Gastrocnemius medialis (tissue), 4 donors: ENCODE measurements around the gene CASKIN2. TPM values are rescaled to one million over a fixed set of nuclear protein-coding genes. Genes with fewer than 3 reads are reported as not detected.

ENCODE experiments used
- ATAC-seq, 2 donors: fragments of 150-250 bp; one replicate each; pipeline ENCODE4 v1.9.1; 2016
- DNase-seq, 2 donors: peaks; one replicate each; pipeline ENCODE4 v3.0.0-alpha.2; 2019
- H3K27ac ChIP-seq, 4 donors: fragments of 200-600 bp; sonication (generic); 1 replicate in 1 of 4; 2 replicates in 3 of 4; pipeline ENCODE4 v1.5.1; 2016 to 2018; ENCODE audit warnings: mild to moderate bottlenecking in 2 of 4, moderate library complexity in 1 of 4
- H3K27me3 ChIP-seq, 3 donors: fragments of 200-600 bp; sonication (generic) in 2 of 3; 1 replicate in 1 of 3; 2 replicates in 2 of 3; pipeline versions ENCODE4 v1.5.1 to v1.6.0; 2016 to 2019; ENCODE audit warnings: mild to moderate bottlenecking in 1 of 3, moderate library complexity in 1 of 3
- H3K36me3 ChIP-seq, 2 donors: fragments of 200-600 bp; sonication (generic) in 1 of 2; one replicate each; pipeline ENCODE4 v1.5.1; 2017 to 2018
- H3K4me1 ChIP-seq, 2 donors: fragments of 200-600 bp; sonication (generic) in 1 of 2; one replicate each; pipeline ENCODE4 v1.5.1; 2016 to 2017; ENCODE audit warnings: mild to moderate bottlenecking in 2 of 2
- H3K4me3 ChIP-seq, 4 donors: fragments of 200-600 bp; sonication (generic) in 3 of 4; 1 replicate in 1 of 4; 2 replicates in 3 of 4; pipeline ENCODE4 v1.5.1; 2016 to 2019; ENCODE audit warnings: mild to moderate bottlenecking in 2 of 4
- H3K9me3 ChIP-seq, 3 donors: fragments of 200-600 bp; sonication (generic) in 2 of 3; 1 replicate in 1 of 3; 2 replicates in 2 of 3; pipeline ENCODE4 v1.5.1; 2016 to 2019
- POLR2A ChIP-seq, 2 donors: fragments of 450-650 bp; IDR thresholded peaks; one replicate each; pipeline ENCODE4 v1.6.1; 2017; ENCODE audit warnings: antibody characterized with exemption in 2 of 2, mild to moderate bottlenecking in 2 of 2, moderate library complexity in 2 of 2
- in situ Hi-C, 4 donors: fragments of 200-750 bp; cut with MboI; loops; one replicate each; pipeline versions ENCODE4 v1.15.0 to v1.8.0; 2017; ENCODE audit warnings: low sequenced_read_pairs in 4 of 4
- intact Hi-C: fragments of 100-400 bp; cut with DNase I; formaldehyde crosslinking; loops from one replicate; pipeline ENCODE4 v1.15.1; 2023; ENCODE audit warnings: low total_unique reads
- total RNA-seq, 4 donors: library from RNA; depleted of rRNA; stranded (reverse); fragments of >200 nt; gene quantifications; one replicate each; pipeline versions ENCODE4 v1.1.0 to v1.2.3, GENCODE V29; 2016
- TF ChIP-seq, protein P1 (sequence below), 5 experiments: fragments of 450-650 bp in 3 of 5; fragments of 200-600 bp in 2 of 5; sonication (generic) in 2 of 5; IDR thresholded peaks in 4 of 5; conservative IDR thresholded peaks in 1 of 5; 1 replicate in 4 of 5; 2 replicates in 1 of 5; pipeline ENCODE4 v1.5.1; 2016 to 2019; ENCODE audit warnings: antibody characterized with exemption in 5 of 5, mild to moderate bottlenecking in 3 of 5, moderate library complexity in 3 of 5

The CASKIN2 gene
- total RNA-seq, 4 donors from 2014 or later = 11.3 to 24.1 (median 16.8) TPM

DNA sequence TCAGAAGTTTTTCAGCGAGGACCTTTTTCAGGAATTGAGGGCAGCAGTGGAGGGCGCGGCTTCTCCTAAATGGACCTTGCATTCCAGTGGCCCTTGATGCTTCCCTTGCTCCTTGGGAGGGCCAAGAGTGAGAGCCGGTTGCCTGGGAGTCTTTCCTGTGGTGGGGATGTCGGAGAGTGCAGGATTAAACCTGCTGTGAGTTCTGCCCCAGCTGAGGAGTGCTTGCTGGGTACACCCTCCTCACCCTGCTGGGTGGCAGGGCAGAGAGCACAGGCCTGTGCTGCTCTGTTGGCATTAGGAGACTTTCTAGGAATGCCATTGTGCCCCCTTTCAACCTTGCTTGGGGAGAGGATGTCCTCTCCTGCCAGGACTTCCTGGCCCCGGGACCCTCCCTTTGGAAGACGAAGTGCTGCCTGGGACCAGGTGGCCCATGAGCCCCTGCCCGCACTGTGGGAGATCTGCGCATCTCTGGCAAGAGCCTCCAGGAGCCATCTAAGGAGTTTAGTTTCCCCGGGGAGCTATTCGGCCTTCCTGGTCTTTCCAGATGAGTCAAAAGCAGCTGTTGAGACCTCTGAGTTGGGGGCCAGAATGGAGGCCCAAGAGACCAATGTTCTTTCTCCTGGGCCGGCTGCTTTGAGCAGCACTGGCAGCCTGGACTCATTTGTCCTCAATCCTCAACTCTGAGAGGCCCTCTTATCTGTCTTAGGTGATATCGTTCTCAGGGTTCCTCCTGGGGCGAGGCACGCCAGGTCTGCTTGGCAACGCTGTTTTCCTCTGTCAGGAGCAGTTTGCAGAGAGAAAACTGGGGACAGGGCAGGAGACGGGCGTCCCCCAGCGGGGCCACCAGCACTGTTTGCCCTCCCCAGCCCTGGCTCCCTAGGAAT lies 15.7 kb upstream of the CASKIN2 start:
- Histone ChIP-seq H3K36me3 (no peaks in the 10 kb centered on the region), H3K27me3 (peaks cover 8 to 16% (median 10%) of the 10 kb centered on the region in 3 donors), H3K27ac (no peak overlapping the region), H3K4me3 (no peak overlapping the region), H3K9me3 (no peaks in the 10 kb centered on the region), H3K4me1 (peaks cover 2 to 6% of the 10 kb centered on the region in 2 donors)
- intact Hi-C loops = no loop called here
- no peak for DNase-seq
- ATAC-seq = no peak
- TF ChIP-seq, protein P1, sequence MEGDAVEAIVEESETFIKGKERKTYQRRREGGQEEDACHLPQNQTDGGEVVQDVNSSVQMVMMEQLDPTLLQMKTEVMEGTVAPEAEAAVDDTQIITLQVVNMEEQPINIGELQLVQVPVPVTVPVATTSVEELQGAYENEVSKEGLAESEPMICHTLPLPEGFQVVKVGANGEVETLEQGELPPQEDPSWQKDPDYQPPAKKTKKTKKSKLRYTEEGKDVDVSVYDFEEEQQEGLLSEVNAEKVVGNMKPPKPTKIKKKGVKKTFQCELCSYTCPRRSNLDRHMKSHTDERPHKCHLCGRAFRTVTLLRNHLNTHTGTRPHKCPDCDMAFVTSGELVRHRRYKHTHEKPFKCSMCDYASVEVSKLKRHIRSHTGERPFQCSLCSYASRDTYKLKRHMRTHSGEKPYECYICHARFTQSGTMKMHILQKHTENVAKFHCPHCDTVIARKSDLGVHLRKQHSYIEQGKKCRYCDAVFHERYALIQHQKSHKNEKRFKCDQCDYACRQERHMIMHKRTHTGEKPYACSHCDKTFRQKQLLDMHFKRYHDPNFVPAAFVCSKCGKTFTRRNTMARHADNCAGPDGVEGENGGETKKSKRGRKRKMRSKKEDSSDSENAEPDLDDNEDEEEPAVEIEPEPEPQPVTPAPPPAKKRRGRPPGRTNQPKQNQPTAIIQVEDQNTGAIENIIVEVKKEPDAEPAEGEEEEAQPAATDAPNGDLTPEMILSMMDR (IDR thresholded peaks at IDR 0.05 in 4 of 5, conservative IDR thresholded peaks at IDR 0.05 in 1 of 5) = no peak
- no peak for TF ChIP-seq POLR2A (IDR thresholded peaks at IDR 0.05)
- in situ Hi-C loops = loop anchor here in 3 of 4 donors (25.0 kb wide), 1 partner anchor 219 kb away; no protein-coding TSS in a partner anchor

DNA sequence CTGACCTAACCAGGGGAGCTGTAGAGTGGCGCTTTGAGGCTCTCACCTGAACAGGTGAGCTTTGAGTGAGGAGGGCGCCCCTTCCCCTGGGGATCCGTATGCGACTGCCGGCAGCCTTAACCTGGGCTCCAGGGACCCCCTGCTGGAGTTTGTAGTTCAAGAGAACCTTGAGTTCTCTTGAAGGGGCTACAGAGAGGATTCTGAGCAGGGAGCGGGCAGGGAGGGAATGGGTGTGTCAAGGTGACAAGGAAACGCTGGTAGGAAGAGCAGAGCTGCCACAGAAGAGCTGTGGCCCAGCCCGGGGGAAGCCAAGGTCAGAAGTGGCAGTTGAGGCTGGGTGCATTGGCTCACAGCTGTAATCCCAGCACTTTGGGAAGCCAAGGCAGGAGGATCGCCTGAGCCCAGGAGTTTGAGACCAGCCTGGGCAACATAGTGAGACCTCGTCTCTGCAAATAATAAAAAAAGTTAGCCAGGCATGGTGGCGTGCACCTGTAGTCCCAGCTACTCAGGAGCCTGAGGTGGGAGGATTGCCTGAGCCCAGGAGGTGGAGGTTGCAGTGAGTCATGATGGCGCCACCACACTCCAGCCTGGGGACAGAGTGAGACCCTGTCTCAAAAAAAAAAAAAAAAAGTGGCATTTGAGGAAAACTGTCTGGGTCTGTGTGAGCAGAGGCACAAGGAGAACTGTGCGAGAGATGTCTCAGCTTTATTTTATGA lies 11.4 kb upstream of the CASKIN2 start:
- peaks cover 8 to 17% (median 12%) of the 10 kb centered on the region in 3 donors for H3K27me3 ChIP-seq
- no peak for ATAC-seq
- no peaks in the 10 kb centered on the region for H3K36me3 ChIP-seq
- peak overlapping the region in 1 of 4 donors; percentile 64 for H3K4me3 ChIP-seq
- no peak for DNase-seq
- no peak for TF ChIP-seq POLR2A (IDR thresholded peaks at IDR 0.05)
- TF ChIP-seq, protein P1 (IDR thresholded peaks at IDR 0.05 in 4 of 5, conservative IDR thresholded peaks at IDR 0.05 in 1 of 5) = no peak
- peaks cover 5 to 9% of the 10 kb centered on the region in 2 donors for H3K4me1 ChIP-seq
- in situ Hi-C loops = loop anchor here in 3 of 4 donors (25.0 kb wide), 1 partner anchor 214 kb away; no protein-coding TSS in a partner anchor
- no peak overlapping the region for H3K27ac ChIP-seq
- intact Hi-C loops = no loop called here
- H3K9me3 ChIP-seq = no peaks in the 10 kb centered on the region

DNA sequence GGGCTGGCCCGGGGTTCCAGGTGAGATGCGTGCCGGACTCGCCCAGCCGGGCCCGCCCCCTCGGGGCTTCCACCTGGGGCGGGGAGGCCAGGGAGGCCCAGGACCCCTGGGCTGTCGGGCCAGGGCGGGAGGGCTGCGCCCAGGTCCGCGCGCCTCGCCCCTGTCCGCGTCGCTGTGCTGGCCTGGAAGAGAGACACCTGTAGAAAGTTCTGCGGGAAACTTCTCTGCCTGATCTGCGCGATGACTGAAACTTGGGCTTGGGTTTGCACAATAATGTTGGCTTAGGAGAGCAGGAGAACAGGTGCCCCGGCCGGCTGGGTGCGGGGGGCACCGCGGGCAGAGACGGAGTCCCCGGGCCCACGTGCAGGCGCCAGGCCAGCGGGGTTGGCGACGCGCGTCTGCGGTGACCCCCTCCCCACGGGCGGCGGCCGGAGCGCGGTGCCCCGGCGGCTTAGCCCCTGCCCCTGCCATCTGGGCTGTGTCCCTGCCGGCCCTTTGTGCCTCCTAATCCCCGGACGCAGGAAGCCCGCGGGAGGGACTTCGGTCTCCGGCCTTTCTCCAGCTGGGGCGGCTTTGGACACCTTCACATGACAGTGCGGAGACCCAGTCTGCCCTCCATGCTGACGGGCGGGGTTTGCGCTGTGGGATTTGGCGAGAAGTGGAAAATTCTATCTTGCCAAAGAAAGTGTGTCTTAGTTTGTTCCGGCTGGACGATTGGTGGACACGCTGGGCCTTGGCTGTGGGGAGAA lies 10.6 kb upstream of the CASKIN2 start:
- in situ Hi-C loops = loop anchor here in 3 of 4 donors (25.0 kb wide), 1 partner anchor 214 kb away; no protein-coding TSS in a partner anchor
- no peaks in the 10 kb centered on the region for H3K9me3 ChIP-seq
- no peak for DNase-seq
- no peaks in the 10 kb centered on the region for H3K36me3 ChIP-seq
- ATAC-seq = peak in 1 of 2 donors; percentile 33
- peaks cover 5 to 9% of the 10 kb centered on the region in 2 donors for H3K4me1 ChIP-seq
- peaks cover 8 to 17% (median 12%) of the 10 kb centered on the region in 3 donors for H3K27me3 ChIP-seq
- H3K27ac ChIP-seq = no peak overlapping the region
- peak overlapping the region; percentile 46 to 95 (median 70) for H3K4me3 ChIP-seq
- intact Hi-C loops = loop anchor here (1.0 to 2.0 kb wide), 2 partner anchors 10 to 99 kb away; partner anchors contain the start of gene TSEN54
- no peak for TF ChIP-seq POLR2A (IDR thresholded peaks at IDR 0.05)
- TF ChIP-seq, protein P1 (IDR thresholded peaks at IDR 0.05 in 4 of 5, conservative IDR thresholded peaks at IDR 0.05 in 1 of 5) = no peak
